Neural progenitor cell (in vitro differentiated cells): ENCODE measurements around the gene PLCB3. TPM values are rescaled to one million over a fixed set of nuclear protein-coding genes. Genes with fewer than 3 reads are reported as not detected.

Experiments
- DNase-seq: peaks from one replicate; pipeline ENCODE4 v3.0.0-alpha.2; 2016; ENCODE audit warnings: low spot score
- H2AFZ ChIP-seq: fragments of 200-600 bp; sonication (generic); replicated peaks from 2 replicates; pipeline ENCODE4 v1.6.1; 2016; ENCODE audit warnings: antibody characterized with exemption
- H3F3A ChIP-seq: fragments of 200-600 bp; sonication (generic); 2 replicates; pipeline ENCODE4 v1.6.1; 2016; ENCODE audit warnings: antibody characterized with exemption, low read depth
- H3K27ac ChIP-seq: fragments of 200-600 bp; sonication (generic); 2 replicates; pipeline ENCODE4 v1.5.1; 2016; ENCODE audit warnings: mild to moderate bottlenecking
- H3K27me3 ChIP-seq: fragments of 200-600 bp; sonication (generic); 2 replicates; pipeline ENCODE4 v1.6.1; 2016; ENCODE audit warnings: mild to moderate bottlenecking, moderate library complexity
- H3K36me3 ChIP-seq: fragments of 200-600 bp; sonication (generic); 2 replicates; pipeline ENCODE4 v1.5.1; 2016
- H3K4me1 ChIP-seq: fragments of 200-600 bp; sonication (generic); 2 replicates; pipeline ENCODE4 v1.6.1; 2016; ENCODE audit warnings: mixed run types
- H3K4me2 ChIP-seq: fragments of 200-600 bp; sonication (generic); 2 replicates; pipeline ENCODE4 v1.6.1; 2016
- H3K4me3 ChIP-seq: fragments of 200-600 bp; sonication (generic); 2 replicates; pipeline ENCODE4 v1.5.1; 2016
- H3K79me2 ChIP-seq: fragments of 200-600 bp; sonication (generic); 2 replicates; pipeline ENCODE4 v1.6.1; 2016; ENCODE audit warnings: low read depth
- H3K9ac ChIP-seq: fragments of 200-600 bp; sonication (generic); 2 replicates; pipeline ENCODE4 v1.6.1; 2016
- H3K9me3 ChIP-seq: fragments of 200-600 bp; sonication (generic); 2 replicates; pipeline ENCODE4 v1.5.1; 2016; ENCODE audit warnings: low read depth
- H4K20me1 ChIP-seq: fragments of 200-600 bp; sonication (generic); 2 replicates; pipeline ENCODE4 v1.6.1; 2016; ENCODE audit warnings: low read depth
- H3K27ac Mint-ChIP-seq: 3 replicates; pipeline ENCODE4 v1.8.0; 2021; ENCODE audit warnings: mixed read lengths
- H3K27me3 Mint-ChIP-seq: 2 replicates; pipeline ENCODE4 v1.8.0; 2022; ENCODE audit warnings: low read depth, mild to moderate bottlenecking, inconsistent platforms, moderate library complexity, mixed read lengths; ENCODE audit not compliant: insufficient read depth
- H3K36me3 Mint-ChIP-seq: 3 replicates; pipeline ENCODE4 v1.8.0; 2021; ENCODE audit warnings: mixed read lengths
- H3K4me1 Mint-ChIP-seq: 3 replicates; pipeline ENCODE4 v1.8.0; 2021; ENCODE audit warnings: mixed read lengths
- H3K4me3 Mint-ChIP-seq: 3 replicates; pipeline ENCODE4 v1.8.0; 2021; ENCODE audit warnings: mild to moderate bottlenecking, moderate library complexity, mixed read lengths
- H3K9me3 Mint-ChIP-seq: 3 replicates; pipeline ENCODE4 v1.8.0; 2020; ENCODE audit warnings: mixed read lengths
- CTCF ChIP-seq: fragments of 200-600 bp; sonication (generic); IDR thresholded peaks from 2 replicates; pipeline ENCODE4 v1.5.1; 2017; ENCODE audit warnings: antibody characterized with exemption, mild to moderate bottlenecking
- EZH2 ChIP-seq: fragments of 200-600 bp; sonication (generic); IDR thresholded peaks from 2 replicates; pipeline ENCODE4 v1.6.1; 2017; ENCODE audit warnings: antibody characterized with exemption, mild to moderate bottlenecking, moderate library complexity
- EZH2phosphoT487 ChIP-seq: fragments of 200-600 bp; sonication (generic); IDR thresholded peaks from 2 replicates; pipeline ENCODE4 v1.6.1; 2017; ENCODE audit warnings: antibody characterized with exemption
- total RNA-seq: library from RNA; depleted of rRNA; stranded (reverse); fragments of >200 nt; gene quantifications from 2 replicates; pipeline ENCODE4 v1.2.3, GENCODE V29; 2015; ENCODE audit warnings: low replicate concordance

The PLCB3 gene
- total RNA-seq, 1 donor from 2014 or later: 15.6 TPM

- no peak overlapping the region for H3K4me2 ChIP-seq
- no peak for TF ChIP-seq EZH2
- no peak for TF ChIP-seq CTCF
- TF ChIP-seq EZH2phosphoT487: no peak
- Mint-ChIP-seq H3K27ac (no peak overlapping the region), H3K4me1 (peaks cover 3% of the 10 kb centered on the region), H3K36me3 (peaks cover 5% of the 10 kb centered on the region), H3K27me3 (no peaks in the 10 kb centered on the region), H3K4me3 (no peak overlapping the region), H3K9me3 (no peaks in the 10 kb centered on the region)
- no peaks in the 10 kb centered on the region for H3K27me3 ChIP-seq
- H3K4me1 ChIP-seq: no peaks in the 10 kb centered on the region
- H2AFZ ChIP-seq: no peak overlapping the region
- no peaks in the 10 kb centered on the region for H3K36me3 ChIP-seq
- H4K20me1 ChIP-seq: no peaks in the 10 kb centered on the region
- H3F3A ChIP-seq: no peaks in the 10 kb centered on the region
- no peaks in the 10 kb centered on the region for H3K79me2 ChIP-seq
- no peak overlapping the region for H3K27ac ChIP-seq
- no peak overlapping the region for H3K4me3 ChIP-seq
- H3K9ac ChIP-seq: no peak overlapping the region
- no peak for DNase-seq
- no peaks in the 10 kb centered on the region for H3K9me3 ChIP-seq
Observed at GRCh38 chr11:64219354-64219684, 32.0 kb upstream of the PLCB3 start.

GRCh38 chr11:64219755-64220154, 31.6 kb upstream of the PLCB3 start:
- H3K27me3 ChIP-seq: no peaks in the 10 kb centered on the region

GRCh38 chr11:64220271-64220670, 31.1 kb upstream of the PLCB3 start:
- no peak for TF ChIP-seq EZH2phosphoT487
- no peak for TF ChIP-seq CTCF
- TF ChIP-seq EZH2: no peak
- H3K4me1 Mint-ChIP-seq: peaks cover 9% of the 10 kb centered on the region
- H3K36me3 ChIP-seq: no peaks in the 10 kb centered on the region

More at GRCh38 chr11:64219755-64220154, 31.6 kb upstream of the PLCB3 start:
- Mint-ChIP-seq H3K4me1 (peaks cover 3% of the 10 kb centered on the region), H3K4me3 (no peak overlapping the region), H3K27ac (no peak overlapping the region), H3K9me3 (no peaks in the 10 kb centered on the region), H3K27me3 (no peaks in the 10 kb centered on the region), H3K36me3 (peaks cover 5% of the 10 kb centered on the region)
- Histone ChIP-seq H3F3A (peaks cover under 1% of the 10 kb centered on the region), H3K27ac (no peak overlapping the region), H3K36me3 (no peaks in the 10 kb centered on the region), H3K4me3 (no peak overlapping the region), H4K20me1 (no peaks in the 10 kb centered on the region), H3K9me3 (no peaks in the 10 kb centered on the region), H2AFZ (no peak overlapping the region), H3K9ac (no peak overlapping the region), H3K4me1 (no peaks in the 10 kb centered on the region), H3K4me2 (no peak overlapping the region), H3K79me2 (no peaks in the 10 kb centered on the region)
- DNase-seq: peak; percentile 1
- no peak for TF ChIP-seq EZH2
- no peak for TF ChIP-seq CTCF
- TF ChIP-seq EZH2phosphoT487: no peak

More at GRCh38 chr11:64220271-64220670, 31.1 kb upstream of the PLCB3 start:
- H3K4me1 ChIP-seq: peaks cover 3% of the 10 kb centered on the region
- H3K27ac ChIP-seq: no peak overlapping the region
- H3K4me2 ChIP-seq: no peak overlapping the region
- no peak overlapping the region for H3K4me3 Mint-ChIP-seq
- H2AFZ ChIP-seq: no peak overlapping the region
- H3K79me2 ChIP-seq: no peaks in the 10 kb centered on the region
- no peaks in the 10 kb centered on the region for H3K27me3 Mint-ChIP-seq
- H3K4me3 ChIP-seq: no peak overlapping the region
- no peaks in the 10 kb centered on the region for H3K9me3 Mint-ChIP-seq
- no peak overlapping the region for H3K27ac Mint-ChIP-seq
- no peak overlapping the region for H3K9ac ChIP-seq
- H4K20me1 ChIP-seq: no peaks in the 10 kb centered on the region
- H3F3A ChIP-seq: peaks cover 5% of the 10 kb centered on the region
- H3K27me3 ChIP-seq: no peaks in the 10 kb centered on the region
- DNase-seq: peak; percentile 0
- peaks cover 2% of the 10 kb centered on the region for H3K36me3 Mint-ChIP-seq
- no peaks in the 10 kb centered on the region for H3K9me3 ChIP-seq
